ENCODE measurements around the gene CNTN5.

The CNTN5 gene

DNA sequence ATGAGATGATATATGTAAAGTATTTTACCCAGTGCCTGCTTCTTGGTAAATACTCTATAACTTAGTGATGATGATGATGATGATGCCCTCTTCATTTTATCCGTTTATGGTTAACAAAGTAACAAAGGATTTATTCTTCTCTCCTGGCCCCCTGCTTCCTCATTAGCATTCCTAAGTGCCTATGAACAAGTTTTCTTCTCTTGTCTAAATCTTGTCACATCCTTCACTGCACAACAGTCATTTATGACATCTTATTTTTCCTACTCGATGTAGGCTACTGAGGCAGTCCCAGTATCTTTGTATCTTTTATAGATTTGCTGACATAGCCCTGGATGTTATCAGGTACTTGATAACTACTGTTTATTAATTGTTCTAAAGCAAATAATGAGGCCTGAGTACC, 911.9 kb downstream of the CNTN5 start:
- no peak for DNase-seq (ENCODE audit: low read depth)

DNA sequence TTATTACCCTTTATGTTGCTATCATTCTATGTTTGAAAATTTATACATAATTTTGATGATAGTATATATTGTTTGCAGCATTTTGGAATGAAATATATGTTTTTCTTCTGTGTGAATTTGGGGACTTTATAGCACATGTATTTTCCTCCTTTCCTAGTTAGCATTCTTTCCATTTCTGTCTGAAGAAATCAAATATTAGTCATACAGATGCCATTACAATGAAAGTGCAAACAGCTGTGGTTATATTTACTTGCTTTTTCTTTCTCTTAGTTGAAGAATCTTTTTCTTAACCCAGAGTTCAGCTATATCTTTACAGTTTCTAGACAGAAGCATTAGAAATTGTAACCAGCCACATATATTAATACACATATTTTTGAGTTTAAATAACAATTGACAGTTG, 913.3 kb downstream of the CNTN5 start:
- DNase-seq (ENCODE audit: low read depth), result peak; percentile 68

DNA sequence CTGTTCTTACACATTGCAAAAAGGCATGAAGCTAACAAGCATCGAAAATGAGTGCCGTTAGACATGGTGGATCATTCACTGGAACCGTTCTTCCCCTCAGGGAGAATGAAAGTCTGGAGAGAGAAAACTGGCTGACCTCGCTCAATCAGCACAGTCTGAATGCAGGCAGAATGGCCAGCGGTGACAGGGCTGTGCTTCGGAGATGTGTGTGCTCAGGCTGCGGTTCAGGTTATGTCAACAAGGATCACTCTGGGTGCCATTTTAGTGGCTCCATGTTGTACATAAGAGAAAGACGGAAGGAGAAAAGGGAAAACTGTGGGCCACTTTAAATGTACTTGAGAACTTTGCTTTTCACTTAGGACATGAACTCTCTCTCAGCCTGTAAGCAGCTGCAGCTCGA, 916.6 kb downstream of the CNTN5 start:
- DNase-seq (ENCODE audit: low read depth), result no peak

DNA sequence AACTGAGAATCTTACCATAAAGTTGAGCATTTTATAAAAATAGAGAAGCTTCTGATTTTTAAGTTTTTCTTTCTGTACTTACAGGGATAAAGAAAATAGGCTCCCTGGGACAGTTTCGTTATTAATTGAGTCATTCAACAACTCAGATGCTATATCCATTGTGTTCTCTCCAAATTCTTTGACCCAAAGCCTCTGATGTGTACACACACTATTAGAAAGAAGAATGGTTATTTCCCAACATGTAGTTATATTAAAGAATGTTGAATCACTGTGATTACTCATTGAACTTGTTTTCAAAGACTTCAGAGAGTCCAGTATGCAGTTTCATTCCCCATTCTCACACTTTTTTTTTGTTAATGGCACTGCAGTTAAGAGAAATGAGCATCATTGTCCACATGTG, 932.1 kb downstream of the CNTN5 start:
- DNase-seq (ENCODE audit: low read depth), result peak; percentile 88

DNA sequence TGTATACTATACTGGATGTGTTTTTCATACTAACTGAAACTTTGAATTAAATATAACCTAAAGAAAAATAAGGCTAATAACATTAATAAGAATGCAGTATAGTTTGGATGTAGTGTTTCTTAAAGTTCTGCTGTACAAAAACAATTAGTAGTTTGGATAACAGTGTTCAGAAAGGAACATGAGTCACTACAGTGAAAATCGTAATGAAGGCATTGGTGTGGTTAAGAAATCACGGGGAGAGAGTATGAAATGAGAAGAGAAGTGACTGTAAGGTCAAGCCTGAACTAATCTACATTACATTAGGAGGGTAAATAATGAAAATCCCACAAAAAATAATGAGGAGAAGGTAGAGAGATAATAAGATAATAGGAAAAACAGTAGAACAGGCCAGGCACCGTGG, 939.8 kb downstream of the CNTN5 start:
- DNase-seq (ENCODE audit: low read depth), result no peak

DNA sequence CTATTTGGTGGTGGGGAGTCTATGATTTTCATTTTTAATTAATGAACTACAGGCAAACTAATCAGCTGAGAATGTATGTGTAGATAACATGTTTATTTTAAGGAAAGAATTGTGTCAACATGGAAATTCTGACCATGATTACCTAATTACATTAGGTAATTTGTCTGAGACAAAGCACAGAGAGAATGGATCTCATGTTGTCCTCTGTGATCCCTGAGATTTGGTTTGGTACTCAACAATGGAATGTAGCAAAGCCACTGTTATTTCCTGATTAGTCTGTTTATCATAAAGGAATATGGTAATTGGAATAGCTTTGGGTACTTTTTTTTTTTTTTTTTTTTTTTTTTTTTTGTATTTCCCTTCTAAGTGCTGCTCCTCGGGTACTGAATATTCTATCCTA, 947.6 kb downstream of the CNTN5 start:
- DNase-seq (ENCODE audit: low read depth), result no peak

DNA sequence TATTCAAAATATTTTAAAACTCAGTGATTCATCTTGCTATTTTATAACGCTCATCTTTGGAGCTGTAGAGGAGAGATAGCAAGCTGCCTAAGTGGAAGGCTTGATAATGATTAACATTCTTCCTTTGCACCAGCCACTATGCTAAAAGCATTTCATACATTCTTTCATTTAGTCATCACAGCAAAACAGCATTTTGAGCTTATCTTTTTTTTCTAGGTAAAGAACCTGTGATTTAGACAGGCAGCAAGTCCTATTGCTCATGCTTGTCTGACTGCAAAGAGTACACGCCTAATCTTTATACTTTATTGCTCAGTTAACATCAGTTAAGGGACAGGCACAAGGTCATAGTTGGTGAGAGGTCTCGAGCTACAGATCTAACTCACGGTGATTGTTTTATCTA, 953.2 kb downstream of the CNTN5 start:
- DNase-seq (ENCODE audit: low read depth), result peak; percentile 41

DNA sequence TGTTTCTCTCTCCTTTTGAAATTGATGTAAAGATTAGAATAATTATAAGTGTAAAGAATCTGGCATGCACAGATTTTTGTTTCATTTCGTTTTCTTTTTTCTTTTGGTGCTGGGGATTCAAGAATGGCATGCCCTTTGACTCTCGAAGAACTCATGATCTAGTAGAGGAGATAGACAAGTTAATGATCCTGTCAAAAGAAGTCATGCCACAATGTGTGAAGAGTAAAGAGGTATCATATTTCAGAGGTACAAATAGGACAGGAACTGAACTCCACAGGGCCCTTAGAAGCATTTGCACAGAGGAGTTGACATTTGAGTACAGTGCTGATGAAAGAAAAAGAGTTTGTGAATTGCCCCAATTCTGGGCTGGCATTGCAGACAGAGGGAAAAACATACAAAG, 958.3 kb downstream of the CNTN5 start:
- no peak for DNase-seq (ENCODE audit: low read depth)

DNA sequence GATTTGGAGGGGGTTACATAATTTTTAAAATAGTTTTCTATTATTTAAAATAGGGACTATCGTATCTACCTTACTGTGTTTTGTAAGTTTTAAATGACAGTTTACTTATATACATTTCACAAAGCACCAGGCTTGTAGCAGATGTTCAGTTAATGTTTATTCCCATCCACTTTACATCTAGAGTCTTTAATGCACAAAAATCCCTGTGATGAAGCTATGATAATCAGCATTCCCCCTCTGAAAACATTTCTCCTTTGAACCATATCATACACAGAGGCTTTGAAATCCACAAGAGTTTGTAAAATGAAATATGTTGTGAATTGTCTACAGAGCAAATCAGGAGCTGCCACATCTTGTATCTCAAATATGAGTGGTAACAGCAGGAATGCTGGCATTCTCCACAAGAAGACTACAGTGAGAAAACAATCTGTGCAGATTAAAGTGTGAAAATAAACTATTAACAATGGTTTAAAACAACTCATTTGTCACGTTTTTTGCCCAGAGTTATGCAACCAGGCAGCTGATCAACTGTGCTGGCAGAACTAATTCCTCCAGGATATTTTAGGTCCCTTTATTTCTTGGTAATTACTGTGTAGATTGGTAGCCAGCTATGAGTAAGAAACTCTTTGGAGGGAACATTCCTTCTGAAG, 967.2 kb downstream of the CNTN5 start:
- DNase-seq (ENCODE audit: low read depth), result no peak

DNA sequence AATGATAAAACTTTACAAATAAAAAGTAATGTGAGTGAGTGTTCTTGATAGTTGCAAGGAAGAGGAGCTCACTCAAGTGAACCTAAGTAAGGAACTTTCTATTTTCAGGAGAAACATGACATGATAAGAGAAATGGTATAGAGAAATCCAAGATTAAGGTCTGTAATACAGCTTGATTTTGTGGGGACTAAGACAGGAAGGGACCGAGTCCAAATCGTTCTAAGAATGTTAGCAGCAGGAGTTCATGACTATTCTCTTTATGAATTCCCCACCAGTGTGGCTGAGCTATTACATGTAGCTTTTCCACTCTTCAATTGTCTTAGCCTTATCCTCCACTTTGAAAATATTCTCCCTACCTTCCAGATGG, 967.7 kb downstream of the CNTN5 start:
- no peak for DNase-seq (ENCODE audit: low read depth)

DNA sequence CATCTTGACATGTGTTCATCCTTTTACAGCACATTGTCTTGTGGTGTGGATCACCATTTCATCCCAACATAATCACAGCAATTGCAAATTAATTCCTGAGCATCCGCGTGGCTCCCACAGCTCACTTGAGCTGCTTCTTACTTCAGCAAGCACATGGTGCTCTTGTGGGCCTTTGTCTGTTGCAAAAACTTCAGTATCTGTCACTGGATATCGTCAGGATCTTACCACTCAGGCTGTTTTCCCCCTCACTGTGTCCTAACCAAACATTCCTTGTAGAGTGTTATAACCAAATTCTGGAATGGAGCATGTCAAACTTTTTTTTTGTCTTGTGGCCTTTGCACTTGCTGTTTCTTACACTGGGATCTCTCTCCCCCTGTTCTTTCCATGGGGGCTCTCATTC, 983.2 kb downstream of the CNTN5 start:
- DNase-seq (ENCODE audit: low read depth), result no peak

DNA sequence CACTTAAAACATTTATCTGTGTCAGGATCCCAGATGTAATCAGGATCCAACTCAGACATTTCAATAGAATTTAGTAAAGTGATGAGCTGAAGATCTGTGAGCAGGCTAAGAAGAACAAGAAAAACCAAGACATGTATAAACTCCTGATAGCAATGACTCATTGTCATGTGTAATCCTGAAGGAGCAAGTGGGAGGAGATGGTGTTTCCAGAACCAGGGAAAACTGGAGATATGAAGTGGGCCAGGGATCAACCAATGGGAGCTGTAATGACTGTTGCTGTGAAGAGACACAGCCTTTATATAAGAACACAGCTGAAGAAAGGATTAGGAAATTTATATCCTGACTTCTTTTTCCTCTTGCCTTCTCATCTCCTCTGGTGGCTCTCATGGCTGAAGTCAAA, 983.8 kb downstream of the CNTN5 start:
- no peak for DNase-seq (ENCODE audit: low read depth)

DNA sequence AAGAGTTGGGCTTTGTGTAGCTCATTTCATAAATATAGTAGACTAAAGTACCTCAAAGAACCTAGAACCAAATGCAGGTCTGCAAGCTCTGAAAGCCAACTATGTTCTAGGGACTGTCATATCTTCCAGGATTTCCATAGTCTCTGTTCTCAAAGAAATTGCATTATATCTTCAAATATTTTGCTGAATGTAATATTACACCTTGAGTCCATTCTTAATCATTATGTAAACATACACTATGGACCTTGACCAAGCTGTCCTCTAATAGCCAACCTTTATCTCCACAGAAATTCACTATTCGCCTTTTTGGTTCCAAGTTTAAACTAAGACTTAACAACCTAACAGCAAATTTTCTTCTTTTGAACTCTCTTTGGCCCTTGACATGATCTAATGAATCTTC, 987.7 kb downstream of the CNTN5 start:
- no peak for DNase-seq (ENCODE audit: low read depth)

DNA sequence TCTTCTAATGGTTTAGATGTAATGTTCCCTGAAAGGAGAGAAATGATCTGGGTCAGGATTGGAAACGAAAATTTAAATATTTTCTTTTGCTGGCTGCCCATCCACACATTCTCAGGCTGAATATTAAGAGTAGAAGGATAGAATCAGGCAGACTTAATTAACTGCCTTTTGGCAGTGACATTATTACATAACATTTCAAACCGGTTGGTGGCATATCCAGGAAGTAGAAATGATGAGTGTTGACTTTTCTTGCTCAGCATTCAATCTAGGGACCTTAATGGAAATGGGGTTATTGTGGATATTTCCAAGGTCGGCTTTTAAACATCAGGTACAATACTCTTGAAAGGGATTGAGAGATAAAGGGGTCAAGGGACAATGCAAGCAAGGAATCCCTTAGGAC, 989.0 kb downstream of the CNTN5 start:
- no peak for DNase-seq (ENCODE audit: low read depth)

DNA sequence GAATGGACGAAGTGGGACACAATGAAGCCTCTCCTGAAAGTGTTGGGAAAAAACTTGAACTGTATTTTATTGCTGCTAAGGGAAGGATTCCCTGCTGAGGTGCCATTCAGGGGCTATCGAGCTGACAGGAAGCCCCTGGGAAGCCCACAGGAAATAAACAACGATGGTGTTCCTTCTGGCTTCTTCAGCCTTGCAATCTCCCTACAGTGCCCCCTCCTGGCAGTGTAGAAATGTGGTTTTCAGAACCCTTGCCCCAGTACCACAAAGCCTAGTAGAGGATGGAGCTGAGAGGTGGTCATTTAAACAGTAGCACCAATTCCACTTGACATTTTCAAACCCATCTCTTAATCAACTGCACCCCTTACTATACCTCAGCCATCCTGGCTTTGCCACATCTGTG, 989.6 kb downstream of the CNTN5 start:
- no peak for DNase-seq (ENCODE audit: low read depth)

DNA sequence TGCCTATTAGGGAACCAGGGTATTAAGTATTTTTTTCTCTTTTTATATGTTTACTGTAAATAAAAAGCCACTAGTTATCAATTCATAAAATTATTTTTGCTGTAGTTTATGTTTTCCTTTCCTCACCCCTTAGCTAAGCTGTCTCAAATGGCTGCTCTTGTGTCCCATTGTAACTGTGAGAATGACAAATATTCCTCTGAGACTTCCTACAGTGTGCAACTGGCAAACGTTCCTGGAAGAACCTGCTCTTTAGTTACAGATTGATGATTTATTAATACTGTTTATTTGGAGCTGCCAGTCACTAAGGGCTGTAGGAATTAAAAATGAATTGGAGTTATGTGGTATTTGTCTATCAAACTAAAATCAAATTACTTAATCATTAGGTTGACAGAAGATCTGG, 990.9 kb downstream of the CNTN5 start:
- no peak for DNase-seq (ENCODE audit: low read depth)

DNA sequence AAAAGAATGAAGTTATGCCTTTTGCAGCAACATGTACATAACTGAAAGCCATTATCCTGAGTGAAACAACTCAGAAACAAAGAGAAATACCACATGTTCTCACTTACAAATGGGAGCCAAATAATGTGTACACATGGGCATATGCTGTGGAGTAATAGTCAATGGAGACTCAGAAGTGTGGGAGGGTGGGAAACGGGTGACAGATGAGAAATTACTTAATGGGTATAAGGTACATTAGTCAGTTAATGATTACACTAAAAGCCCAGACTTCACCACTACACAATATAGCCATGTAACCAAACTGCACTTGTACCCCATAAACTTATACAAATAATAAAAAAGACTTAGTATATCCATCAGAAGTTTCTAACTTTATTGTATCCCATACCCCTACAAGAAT, 992.3 kb downstream of the CNTN5 start:
- no peak for DNase-seq (ENCODE audit: low read depth)

DNA sequence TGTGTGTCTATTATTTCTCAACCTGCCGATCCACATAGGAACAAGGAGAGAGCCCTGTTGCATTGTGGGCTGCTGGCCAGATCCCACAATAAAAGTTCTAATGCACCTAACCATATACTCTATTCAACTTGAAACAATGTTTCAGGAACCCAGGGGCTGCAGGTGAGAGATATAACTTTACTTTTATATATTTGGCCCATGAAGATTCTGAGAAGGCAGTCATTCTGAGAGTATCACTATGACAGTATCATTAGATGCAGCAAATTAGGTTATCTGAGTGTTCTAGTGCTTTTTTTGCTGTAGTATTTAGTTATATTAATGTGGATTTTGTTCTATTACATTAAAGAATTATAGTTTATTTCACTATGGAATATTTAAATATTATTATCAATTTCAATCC, 1011.2 kb downstream of the CNTN5 start:
- no peak for DNase-seq (ENCODE audit: low read depth)

DNA sequence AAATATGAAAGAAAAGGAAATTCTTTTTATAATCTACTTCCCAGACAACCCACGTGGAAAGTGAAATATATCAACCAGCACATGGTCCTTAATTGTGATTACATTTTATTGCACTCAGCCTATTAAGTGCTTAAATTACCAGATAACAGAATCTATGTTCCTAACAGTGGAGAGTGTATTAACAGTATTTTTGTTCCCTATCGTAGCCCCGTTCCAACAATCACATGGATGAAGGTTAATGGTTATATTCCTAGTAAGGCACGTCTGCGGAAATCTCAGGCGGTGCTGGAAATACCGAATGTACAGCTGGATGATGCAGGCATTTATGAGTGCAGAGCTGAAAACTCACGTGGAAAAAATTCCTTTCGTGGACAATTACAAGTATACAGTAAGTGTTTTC, 1040.3 kb downstream of the CNTN5 start:
- no peak for DNase-seq (ENCODE audit: low read depth)

DNA sequence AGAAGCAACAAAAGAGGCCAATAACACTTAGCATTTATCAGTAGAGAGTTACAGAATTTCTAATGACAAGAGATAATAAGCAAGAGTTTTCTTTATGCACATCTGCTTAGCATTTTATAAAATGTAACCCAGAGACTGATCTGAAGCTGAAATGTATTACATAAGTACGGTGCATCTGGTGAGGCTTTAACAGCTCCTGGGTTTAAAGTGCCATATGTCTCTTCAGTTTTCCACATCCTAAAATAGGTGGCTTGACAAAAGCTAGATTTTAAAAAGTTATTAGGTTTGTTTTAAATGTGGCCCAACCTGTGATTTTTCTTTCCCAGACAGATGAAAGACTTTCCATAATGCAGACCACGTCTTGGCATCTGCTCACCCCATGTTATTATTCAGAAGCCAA, 1045.7 kb downstream of the CNTN5 start:
- no peak for DNase-seq (ENCODE audit: low read depth)

DNA sequence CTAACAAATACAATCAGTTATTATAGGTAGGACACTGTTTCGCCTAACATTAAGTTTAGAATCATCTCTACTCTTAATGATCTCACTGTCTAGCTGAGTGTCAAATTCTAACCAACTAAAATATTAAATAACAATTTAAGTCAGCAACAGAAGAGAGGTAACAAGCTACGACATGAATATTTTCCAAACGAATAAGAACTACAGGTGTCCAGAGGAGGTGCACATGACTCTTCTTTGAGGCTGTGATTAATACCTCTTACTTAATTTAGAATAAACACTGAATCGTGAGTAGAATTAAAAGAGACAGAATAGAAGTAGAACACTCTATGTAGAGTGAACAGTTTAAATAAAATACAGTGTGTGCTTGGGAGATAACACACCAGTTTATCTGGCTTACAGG, 1047.4 kb downstream of the CNTN5 start:
- no peak for DNase-seq (ENCODE audit: low read depth)

DNA sequence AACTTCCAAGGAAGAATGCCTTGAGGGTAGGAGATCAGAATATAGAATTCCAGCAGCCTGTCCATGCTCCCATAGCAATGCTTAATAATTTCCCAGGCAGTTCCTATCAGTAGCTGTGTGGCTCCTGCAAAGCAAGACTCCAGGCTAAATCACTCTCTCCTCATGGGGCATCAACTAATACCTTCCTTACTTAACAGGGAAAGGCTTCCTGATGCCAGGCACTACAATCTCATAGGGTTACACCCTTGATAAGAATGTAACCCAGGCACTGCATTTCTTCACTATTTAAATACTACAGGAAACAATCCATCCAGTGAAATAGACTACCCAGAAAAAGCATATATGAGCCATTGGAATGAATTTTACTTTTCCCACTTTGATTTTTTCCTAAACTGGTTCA, 1051.4 kb downstream of the CNTN5 start:
- DNase-seq (ENCODE audit: low read depth), result no peak

DNA sequence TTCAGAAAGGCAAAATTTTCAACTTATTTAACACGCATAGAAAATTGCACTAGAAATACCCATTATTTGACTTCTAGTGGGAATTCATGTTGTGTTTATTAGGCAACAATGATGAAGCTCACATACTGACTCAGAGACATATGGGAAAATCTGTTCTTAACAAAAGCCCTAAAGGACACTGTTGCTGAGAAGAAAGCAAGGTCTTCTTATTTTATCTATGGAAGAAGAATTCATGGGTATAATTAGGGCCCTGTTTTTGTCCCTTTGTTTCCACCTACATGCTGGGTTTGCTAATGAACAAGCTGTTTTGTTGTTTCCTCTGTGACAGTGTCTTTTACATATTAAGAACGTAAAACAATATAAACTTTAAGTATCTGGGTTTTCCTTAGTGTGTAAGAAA, 1059.6 kb downstream of the CNTN5 start:
- no peak for DNase-seq (ENCODE audit: low read depth)

DNA sequence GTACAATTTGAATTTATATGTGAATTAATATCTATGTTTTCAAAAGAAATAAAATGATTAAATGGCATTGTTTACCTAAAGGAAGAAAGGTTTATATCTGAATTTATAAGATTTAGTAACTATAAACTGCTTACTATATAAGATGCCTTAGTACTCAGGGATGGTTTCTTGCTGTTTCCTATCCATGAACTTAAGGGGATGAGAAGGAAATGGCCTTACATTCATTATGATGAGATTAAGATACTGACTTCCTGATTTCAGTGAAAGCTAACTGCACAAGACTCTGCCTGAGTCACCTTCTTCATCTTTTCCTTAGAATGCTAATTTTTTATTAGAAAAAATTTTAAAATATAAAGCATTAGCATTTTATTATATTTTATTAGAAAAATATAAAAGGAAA, 1060.1 kb downstream of the CNTN5 start:
- no peak for DNase-seq (ENCODE audit: low read depth)

DNA sequence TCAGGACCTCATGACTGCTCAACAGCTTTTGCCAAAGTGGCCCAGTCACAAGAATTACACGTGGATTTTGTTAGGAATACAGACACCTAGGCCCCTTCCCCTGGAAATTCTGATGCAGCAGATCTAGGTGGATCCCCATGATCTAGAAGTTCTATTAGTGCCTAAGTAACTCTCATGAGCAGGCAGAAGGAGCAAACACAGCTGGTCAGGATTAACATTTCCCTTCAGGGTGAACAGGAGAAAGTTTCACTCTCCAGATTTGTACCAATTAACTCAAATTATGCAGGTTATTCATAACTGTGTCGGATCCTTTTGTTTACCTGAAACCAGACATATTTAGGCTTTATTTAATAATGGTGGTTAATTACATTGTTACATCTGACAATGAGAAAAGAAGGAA, 1072.9 kb downstream of the CNTN5 start:
- no peak for DNase-seq (ENCODE audit: low read depth)

Measured in HS-5 (cell line).